ENCODE data around the gene CHST1. TPM values are rescaled to one million over a fixed set of nuclear protein-coding genes. Genes with fewer than 3 reads are reported as not detected.

CHST1 gene
- total and polyA plus RNA-seq, 2 experiments from 2014 or later, result 0.84 to 2.7 TPM

- TF ChIP-seq STAT1 (IDR thresholded peaks at IDR 0.05; ENCODE audit: unreplicated experiment) (no peak), ZNF114 (CRISPR knock-in tag; IDR thresholded peaks at IDR 0.05) (no peak), CREB1 (CRISPR knock-in tag; IDR thresholded peaks at IDR 0.05; ENCODE audit: low read depth) (no peak), JUNB (IDR thresholded peaks at IDR 0.05; ENCODE audit: unreplicated experiment) (no peak), EZH2 (IDR thresholded peaks at IDR 0.05; ENCODE audit: low read depth, unreplicated experiment) (no peak), POLR2AphosphoS5 (IDR thresholded peaks at IDR 0.05; ENCODE audit: low read depth) (no peak), REST (IDR thresholded peaks at IDR 0.05; ENCODE audit: unreplicated experiment) (no peak), EZH2phosphoT487 (IDR thresholded peaks at IDR 0.05; ENCODE audit: unreplicated experiment) (no peak), ZNF462 (CRISPR knock-in tag; IDR thresholded peaks at IDR 0.05) (no peak), ETS1 (IDR thresholded peaks at IDR 0.05) (no peak), ZNF331 (CRISPR knock-in tag; IDR thresholded peaks at IDR 0.05; ENCODE audit: low read depth) (no peak), CTCF (conservative IDR thresholded peaks at IDR 0.05; ENCODE audit: low read depth in 2 of 2) (no peak)
- no peaks in the 10 kb centered on the region for H3K36me3 ChIP-seq (ENCODE audit: insufficient read depth)
- Mint-ChIP-seq H3K27me3 (ENCODE audit: insufficient read depth, low read depth, poor library complexity) (peaks cover 46% of the 10 kb centered on the region), H3K27ac (no peak overlapping the region), H3K9me3 (no peaks in the 10 kb centered on the region), H3K36me3 (ENCODE audit: low read depth) (no peaks in the 10 kb centered on the region), H3K4me1 (peaks cover 44% of the 10 kb centered on the region), H3K4me3 (peak overlapping the region; percentile 56)
- H3K27ac ChIP-seq (ENCODE audit: low read depth), result no peak overlapping the region
- H3K27me3 ChIP-seq (ENCODE audit: insufficient read depth), result peaks cover 48% of the 10 kb centered on the region
- H3K4me1 ChIP-seq (ENCODE audit: insufficient read depth), result peaks cover 29% of the 10 kb centered on the region
- peak; percentile 44 for DNase-seq (ENCODE audit: low spot score)
- H3K4me3 ChIP-seq, result no peak overlapping the region
- H4K20me1 ChIP-seq (replicated peaks; ENCODE audit: insufficient read depth), result no peaks in the 10 kb centered on the region
- H3K9me2 ChIP-seq (ENCODE audit: insufficient read depth), result no peaks in the 10 kb centered on the region
- H3K4me2 ChIP-seq, result peak overlapping the region; percentile 45; the same call in 1 of the 2 replicates
- no peaks in the 10 kb centered on the region for H3K79me2 ChIP-seq (replicated peaks; ENCODE audit: insufficient read depth)
- H3F3A ChIP-seq (replicated peaks; ENCODE audit: low read depth), result no peaks in the 10 kb centered on the region
- H2AFZ ChIP-seq, result no peak overlapping the region
- no peak for ATAC-seq
These were observed 2.5 kb downstream of the CHST1 start for GRCh38 chr11:45662665-45663485.

Measured in GM23338 (cell line).